HepG2 (cell line): Measurements from ENCODE around the gene FASTK. TPM values are rescaled to one million over a fixed set of nuclear protein-coding genes. Genes with fewer than 3 reads are reported as not detected.

Source experiments
- ATM ChIP-seq: fragments of 450-650 bp; IDR thresholded peaks from 2 replicates; pipeline ENCODE4 v1.7.1; 2017; ENCODE audit warnings: mild to moderate bottlenecking, borderline replicate concordance
- FOXJ3 ChIP-seq: sonication (generic); formaldehyde crosslinking; IDR thresholded peaks from 2 replicates; pipeline ENCODE4 v1.4.0; 2020; ENCODE audit warnings: missing genetic modification reagents, mild to moderate bottlenecking, borderline replicate concordance
- MBD4 ChIP-seq: IDR thresholded peaks from 2 replicates; pipeline ENCODE4 v1.6.1; 2012; ENCODE audit warnings: low read length, inconsistent platforms, borderline replicate concordance
- NR2F2 ChIP-seq: IDR thresholded peaks from 2 replicates; pipeline ENCODE4 v1.6.1; 2012; ENCODE audit warnings: low read depth, inconsistent platforms, borderline replicate concordance
- ZBTB7A ChIP-seq: sonication (generic); formaldehyde crosslinking; IDR thresholded peaks from 2 replicates; pipeline ENCODE4 v1.8.0; 2022; ENCODE audit warnings: mild to moderate bottlenecking, missing genetic modification reagents
- ZFYVE20 ChIP-seq: sonication (generic); formaldehyde crosslinking; IDR thresholded peaks from 2 replicates; pipeline ENCODE4 v1.8.0; 2023; ENCODE audit warnings: low read depth, mild to moderate bottlenecking, moderate library complexity, missing genetic modification reagents, borderline replicate concordance
- ZKSCAN8 ChIP-seq: IDR thresholded peaks from 2 replicates; pipeline ENCODE4 v1.6.1; 2016; ENCODE audit warnings: borderline replicate concordance, missing genetic modification reagents, missing compliant biosample characterization
- ZNF17 ChIP-seq: sonication (generic); formaldehyde crosslinking; IDR thresholded peaks from 2 replicates; pipeline ENCODE4 v1.5.0; 2020; ENCODE audit warnings: mild to moderate bottlenecking, missing genetic modification reagents
- ZNF24 ChIP-seq: fragments of 450-650 bp; IDR thresholded peaks from 2 replicates; pipeline ENCODE4 v1.6.1; 2017; ENCODE audit warnings: antibody characterized with exemption, mild to moderate bottlenecking
- ZNF251 ChIP-seq: sonication (generic); formaldehyde crosslinking; IDR thresholded peaks from 2 replicates; pipeline ENCODE4 v1.9.0; 2021; ENCODE audit warnings: mild to moderate bottlenecking, missing genetic modification reagents
- ZNF350 ChIP-seq: sonication (generic); formaldehyde crosslinking; IDR thresholded peaks from 2 replicates; pipeline ENCODE4 v1.4.0; 2020; ENCODE audit warnings: mild to moderate bottlenecking, low read depth, missing genetic modification reagents, borderline replicate concordance
- ZNF644 ChIP-seq: IDR thresholded peaks from 2 replicates; pipeline ENCODE4 v1.6.1; 2016; ENCODE audit warnings: low read depth
- polyA plus RNA-seq, 8 experiments: library from polyadenylated mRNA; depleted of rRNA in 3 of 8; stranded (reverse) in 7 of 8; unstranded in 1 of 8; fragments of >200 nt; fragmentation: Illumina TruSeq in 4 of 8; extraction: Trizol in 4 of 8; gene quantifications; 2 replicates each; pipeline versions ENCODE4 v1.2.1 to v1.2.3, GENCODE V29; 2011 to 2016; ENCODE audit warnings: low read depth in 4 of 8, missing spikeins in 1 of 8, mixed read lengths in 1 of 8; ENCODE audit not compliant: insufficient read depth in 1 of 8
- total RNA-seq, 5 experiments: library from RNA; depleted of rRNA; stranded (reverse); fragments of >200 nt; fragmentation: Illumina TruSeq; extraction: Trizol; gene quantifications; 2 replicates each; pipeline ENCODE4 v1.2.3, GENCODE V29; 2016; ENCODE audit warnings: low read depth in 1 of 5
- TF ChIP-seq, protein P1 (sequence below): sonication (generic); formaldehyde crosslinking; IDR thresholded peaks from 2 replicates; pipeline ENCODE4 v1.9.0; 2022; ENCODE audit warnings: missing genetic modification reagents, mild to moderate bottlenecking, borderline replicate concordance
- TF ChIP-seq, protein P2 (sequence below): sonication (generic); formaldehyde crosslinking; IDR thresholded peaks from 2 replicates; pipeline ENCODE4 v1.9.0; 2022; ENCODE audit warnings: low read depth, missing genetic modification reagents
- TF ChIP-seq, protein P3 (sequence below): sonication (generic); formaldehyde crosslinking; conservative IDR thresholded peaks from 2 replicates; pipeline ENCODE4 v1.4.0; 2020; ENCODE audit warnings: missing genetic modification reagents
- TF ChIP-seq, protein P4 (sequence below): sonication (generic); formaldehyde crosslinking; IDR thresholded peaks from 2 replicates; pipeline ENCODE4 v1.4.0; 2020; ENCODE audit warnings: mild to moderate bottlenecking, missing genetic modification reagents
- TF ChIP-seq, protein P5 (sequence below): IDR thresholded peaks from 2 replicates; pipeline ENCODE4 v1.6.1; 2016
- TF ChIP-seq, protein P6 (sequence below): sonication (generic); formaldehyde crosslinking; IDR thresholded peaks from 2 replicates; pipeline ENCODE4 v1.5.0; 2020; ENCODE audit warnings: mild to moderate bottlenecking, missing genetic modification reagents, borderline replicate concordance

Gene FASTK
- total and polyA plus RNA-seq, 2 of the 13 experiments (the other 11 are each of a cell fraction or from before 2014, with no cell fraction given) = 52.9 to 55.7 TPM

DNA sequence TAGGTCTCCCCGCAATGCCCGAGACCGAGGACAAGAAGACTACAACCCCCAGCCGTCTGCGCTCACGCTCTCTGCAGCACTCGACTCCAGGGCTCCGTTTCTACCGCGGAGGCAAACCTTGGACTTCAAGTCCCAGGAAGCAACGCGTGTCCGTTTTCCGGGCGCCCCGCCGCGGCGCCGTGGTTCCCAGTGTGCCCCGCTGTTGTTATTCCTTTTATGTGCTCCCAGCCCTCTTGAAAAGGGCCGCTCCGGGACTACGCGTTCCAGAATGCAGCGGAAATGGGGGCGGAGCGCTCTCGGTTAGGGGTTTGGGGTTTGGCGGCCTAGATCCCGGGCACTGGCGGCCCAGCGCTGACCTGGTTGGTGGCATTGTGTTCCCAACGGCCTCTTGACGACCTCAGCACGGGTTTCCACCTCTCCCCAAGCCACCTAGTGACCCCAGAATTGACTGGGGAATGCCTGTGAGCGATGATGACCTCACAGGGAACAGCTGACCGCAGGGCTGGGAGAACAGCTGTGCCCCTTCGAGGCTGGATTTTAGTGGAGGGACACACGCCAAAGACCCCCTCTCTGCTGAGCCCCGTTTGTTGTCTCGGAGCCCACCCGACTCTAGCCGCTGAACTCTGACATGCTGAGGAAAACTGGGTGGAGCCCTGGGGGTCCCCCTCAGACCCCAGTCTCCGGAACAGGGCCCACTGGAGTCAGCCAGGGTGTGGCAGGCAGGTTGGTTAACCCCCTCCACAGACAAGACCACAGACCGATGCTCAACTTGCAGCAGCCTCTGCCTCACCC, 22.4 kb downstream of the FASTK start (continued):
- TF ChIP-seq, protein P1, sequence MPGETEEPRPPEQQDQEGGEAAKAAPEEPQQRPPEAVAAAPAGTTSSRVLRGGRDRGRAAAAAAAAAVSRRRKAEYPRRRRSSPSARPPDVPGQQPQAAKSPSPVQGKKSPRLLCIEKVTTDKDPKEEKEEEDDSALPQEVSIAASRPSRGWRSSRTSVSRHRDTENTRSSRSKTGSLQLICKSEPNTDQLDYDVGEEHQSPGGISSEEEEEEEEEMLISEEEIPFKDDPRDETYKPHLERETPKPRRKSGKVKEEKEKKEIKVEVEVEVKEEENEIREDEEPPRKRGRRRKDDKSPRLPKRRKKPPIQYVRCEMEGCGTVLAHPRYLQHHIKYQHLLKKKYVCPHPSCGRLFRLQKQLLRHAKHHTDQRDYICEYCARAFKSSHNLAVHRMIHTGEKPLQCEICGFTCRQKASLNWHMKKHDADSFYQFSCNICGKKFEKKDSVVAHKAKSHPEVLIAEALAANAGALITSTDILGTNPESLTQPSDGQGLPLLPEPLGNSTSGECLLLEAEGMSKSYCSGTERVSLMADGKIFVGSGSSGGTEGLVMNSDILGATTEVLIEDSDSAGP (CRISPR knock-in tag) = peak; percentile 41; the same call in 1 of the 2 replicates
- TF ChIP-seq FOXJ3 (CRISPR knock-in tag) (peak; percentile 75; the same call in 1 of the 2 replicates), ZNF17 (CRISPR knock-in tag) (no peak), ZFYVE20 (CRISPR knock-in tag) (no peak), ZNF24 (no peak), ATM (no peak), ZNF350 (peak; percentile 84), NR2F2 (peak; percentile 11; the same call in 1 of the 2 replicates), ZKSCAN8 (CRISPR knock-in tag) (no peak; the same call in 1 of the 2 replicates), MBD4 (no peak), ZBTB7A (0 out of 2 replicates have a peak, but pooled peaks have one; percentile 33), ZNF251 (CRISPR knock-in tag) (no peak), ZNF644 (CRISPR knock-in tag) (no peak)
- TF ChIP-seq, protein P2, sequence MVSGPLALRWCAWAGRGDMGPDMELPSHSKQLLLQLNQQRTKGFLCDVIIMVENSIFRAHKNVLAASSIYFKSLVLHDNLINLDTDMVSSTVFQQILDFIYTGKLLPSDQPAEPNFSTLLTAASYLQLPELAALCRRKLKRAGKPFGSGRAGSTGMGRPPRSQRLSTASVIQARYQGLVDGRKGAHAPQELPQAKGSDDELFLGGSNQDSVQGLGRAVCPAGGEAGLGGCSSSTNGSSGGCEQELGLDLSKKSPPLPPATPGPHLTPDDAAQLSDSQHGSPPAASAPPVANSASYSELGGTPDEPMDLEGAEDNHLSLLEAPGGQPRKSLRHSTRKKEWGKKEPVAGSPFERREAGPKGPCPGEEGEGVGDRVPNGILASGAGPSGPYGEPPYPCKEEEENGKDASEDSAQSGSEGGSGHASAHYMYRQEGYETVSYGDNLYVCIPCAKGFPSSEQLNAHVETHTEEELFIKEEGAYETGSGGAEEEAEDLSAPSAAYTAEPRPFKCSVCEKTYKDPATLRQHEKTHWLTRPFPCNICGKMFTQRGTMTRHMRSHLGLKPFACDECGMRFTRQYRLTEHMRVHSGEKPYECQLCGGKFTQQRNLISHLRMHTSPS = peak; percentile 36; the same call in 1 of the 2 replicates
- TF ChIP-seq, protein P3, sequence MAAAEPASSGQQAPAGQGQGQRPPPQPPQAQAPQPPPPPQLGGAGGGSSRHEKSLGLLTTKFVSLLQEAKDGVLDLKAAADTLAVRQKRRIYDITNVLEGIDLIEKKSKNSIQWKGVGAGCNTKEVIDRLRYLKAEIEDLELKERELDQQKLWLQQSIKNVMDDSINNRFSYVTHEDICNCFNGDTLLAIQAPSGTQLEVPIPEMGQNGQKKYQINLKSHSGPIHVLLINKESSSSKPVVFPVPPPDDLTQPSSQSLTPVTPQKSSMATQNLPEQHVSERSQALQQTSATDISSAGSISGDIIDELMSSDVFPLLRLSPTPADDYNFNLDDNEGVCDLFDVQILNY (CRISPR knock-in tag) = no peak
- TF ChIP-seq, protein P4, sequence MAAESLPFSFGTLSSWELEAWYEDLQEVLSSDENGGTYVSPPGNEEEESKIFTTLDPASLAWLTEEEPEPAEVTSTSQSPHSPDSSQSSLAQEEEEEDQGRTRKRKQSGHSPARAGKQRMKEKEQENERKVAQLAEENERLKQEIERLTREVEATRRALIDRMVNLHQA (CRISPR knock-in tag) = no peak
- TF ChIP-seq, protein P5, sequence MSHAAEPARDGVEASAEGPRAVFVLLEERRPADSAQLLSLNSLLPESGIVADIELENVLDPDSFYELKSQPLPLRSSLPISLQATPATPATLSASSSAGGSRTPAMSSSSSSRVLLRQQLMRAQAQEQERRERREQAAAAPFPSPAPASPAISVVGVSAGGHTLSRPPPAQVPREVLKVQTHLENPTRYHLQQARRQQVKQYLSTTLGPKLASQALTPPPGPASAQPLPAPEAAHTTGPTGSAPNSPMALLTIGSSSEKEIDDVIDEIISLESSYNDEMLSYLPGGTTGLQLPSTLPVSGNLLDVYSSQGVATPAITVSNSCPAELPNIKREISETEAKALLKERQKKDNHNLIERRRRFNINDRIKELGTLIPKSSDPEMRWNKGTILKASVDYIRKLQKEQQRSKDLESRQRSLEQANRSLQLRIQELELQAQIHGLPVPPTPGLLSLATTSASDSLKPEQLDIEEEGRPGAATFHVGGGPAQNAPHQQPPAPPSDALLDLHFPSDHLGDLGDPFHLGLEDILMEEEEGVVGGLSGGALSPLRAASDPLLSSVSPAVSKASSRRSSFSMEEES = no peak; the same call in 1 of the 2 replicates
- TF ChIP-seq, protein P6, sequence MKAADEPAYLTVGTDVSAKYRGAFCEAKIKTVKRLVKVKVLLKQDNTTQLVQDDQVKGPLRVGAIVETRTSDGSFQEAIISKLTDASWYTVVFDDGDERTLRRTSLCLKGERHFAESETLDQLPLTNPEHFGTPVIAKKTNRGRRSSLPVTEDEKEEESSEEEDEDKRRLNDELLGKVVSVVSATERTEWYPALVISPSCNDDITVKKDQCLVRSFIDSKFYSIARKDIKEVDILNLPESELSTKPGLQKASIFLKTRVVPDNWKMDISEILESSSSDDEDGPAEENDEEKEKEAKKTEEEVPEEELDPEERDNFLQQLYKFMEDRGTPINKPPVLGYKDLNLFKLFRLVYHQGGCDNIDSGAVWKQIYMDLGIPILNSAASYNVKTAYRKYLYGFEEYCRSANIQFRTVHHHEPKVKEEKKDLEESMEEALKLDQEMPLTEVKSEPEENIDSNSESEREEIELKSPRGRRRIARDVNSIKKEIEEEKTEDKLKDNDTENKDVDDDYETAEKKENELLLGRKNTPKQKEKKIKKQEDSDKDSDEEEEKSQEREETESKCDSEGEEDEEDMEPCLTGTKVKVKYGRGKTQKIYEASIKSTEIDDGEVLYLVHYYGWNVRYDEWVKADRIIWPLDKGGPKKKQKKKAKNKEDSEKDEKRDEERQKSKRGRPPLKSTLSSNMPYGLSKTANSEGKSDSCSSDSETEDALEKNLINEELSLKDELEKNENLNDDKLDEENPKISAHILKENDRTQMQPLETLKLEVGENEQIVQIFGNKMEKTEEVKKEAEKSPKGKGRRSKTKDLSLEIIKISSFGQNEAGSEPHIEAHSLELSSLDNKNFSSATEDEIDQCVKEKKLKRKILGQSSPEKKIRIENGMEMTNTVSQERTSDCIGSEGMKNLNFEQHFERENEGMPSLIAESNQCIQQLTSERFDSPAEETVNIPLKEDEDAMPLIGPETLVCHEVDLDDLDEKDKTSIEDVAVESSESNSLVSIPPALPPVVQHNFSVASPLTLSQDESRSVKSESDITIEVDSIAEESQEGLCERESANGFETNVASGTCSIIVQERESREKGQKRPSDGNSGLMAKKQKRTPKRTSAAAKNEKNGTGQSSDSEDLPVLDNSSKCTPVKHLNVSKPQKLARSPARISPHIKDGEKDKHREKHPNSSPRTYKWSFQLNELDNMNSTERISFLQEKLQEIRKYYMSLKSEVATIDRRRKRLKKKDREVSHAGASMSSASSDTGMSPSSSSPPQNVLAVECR (CRISPR knock-in tag) = peak; percentile 78; the same call in 1 of the 2 replicates
